NOMO-1 treated with DMSO at 0.1 percent for 48 hours (cell line): ENCODE data around the gene ELMO3.

Experiments used
- DNase-seq: peaks from one replicate; lab custom pipeline; 2025; ENCODE audit not compliant: unreplicated experiment; lab: John Stamatoyannopoulos, UW

The ELMO3 gene

GRCh38 chr16:67179421-67180080, 19.4 kb upstream of the ELMO3 start:
- DNase-seq, result no peak

GRCh38 chr16:67180166-67180565, 18.8 kb upstream of the ELMO3 start:
- DNase-seq, result no peak

- no peak for DNase-seq
Observed at GRCh38 chr16:67181346-67181745, 17.6 kb upstream of the ELMO3 start.

DNA sequence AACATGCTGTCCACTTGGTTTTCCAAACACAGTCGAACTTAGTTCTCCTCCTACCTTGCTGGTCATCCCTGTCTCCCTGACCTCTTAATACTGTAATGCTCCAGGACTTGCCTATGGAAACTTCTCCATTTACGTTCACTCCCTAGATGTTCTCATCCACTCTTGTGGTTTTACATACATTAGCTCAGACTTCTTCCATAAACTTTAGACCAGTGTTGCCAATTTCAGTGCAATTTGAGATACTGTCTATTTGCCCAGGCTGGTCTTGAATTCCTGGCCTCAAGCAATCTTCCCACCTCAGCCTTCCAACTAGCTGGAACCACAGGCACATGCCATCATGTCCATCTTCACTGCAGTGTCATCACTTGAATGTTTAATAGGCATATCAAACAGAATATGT, 16.6 kb upstream of the ELMO3 start:
- no peak for DNase-seq

DNA sequence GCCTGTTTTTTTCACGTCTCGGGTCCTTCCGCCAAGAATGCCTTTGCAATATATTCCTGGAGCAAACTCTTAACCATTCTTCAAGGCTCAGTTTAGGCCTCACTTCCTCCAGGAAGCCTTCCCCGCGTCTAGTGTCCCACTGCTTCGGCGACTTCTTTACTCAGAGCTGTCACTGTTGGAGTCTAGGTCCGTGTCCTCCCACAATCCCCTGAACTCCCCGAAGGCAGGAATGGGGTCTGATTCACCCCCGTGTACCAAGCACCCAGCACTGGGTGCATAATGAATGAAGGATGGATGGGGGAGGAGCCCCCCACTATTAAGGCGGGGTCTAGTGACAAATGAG, 15.7 kb upstream of the ELMO3 start:
- DNase-seq, result no peak

DNA sequence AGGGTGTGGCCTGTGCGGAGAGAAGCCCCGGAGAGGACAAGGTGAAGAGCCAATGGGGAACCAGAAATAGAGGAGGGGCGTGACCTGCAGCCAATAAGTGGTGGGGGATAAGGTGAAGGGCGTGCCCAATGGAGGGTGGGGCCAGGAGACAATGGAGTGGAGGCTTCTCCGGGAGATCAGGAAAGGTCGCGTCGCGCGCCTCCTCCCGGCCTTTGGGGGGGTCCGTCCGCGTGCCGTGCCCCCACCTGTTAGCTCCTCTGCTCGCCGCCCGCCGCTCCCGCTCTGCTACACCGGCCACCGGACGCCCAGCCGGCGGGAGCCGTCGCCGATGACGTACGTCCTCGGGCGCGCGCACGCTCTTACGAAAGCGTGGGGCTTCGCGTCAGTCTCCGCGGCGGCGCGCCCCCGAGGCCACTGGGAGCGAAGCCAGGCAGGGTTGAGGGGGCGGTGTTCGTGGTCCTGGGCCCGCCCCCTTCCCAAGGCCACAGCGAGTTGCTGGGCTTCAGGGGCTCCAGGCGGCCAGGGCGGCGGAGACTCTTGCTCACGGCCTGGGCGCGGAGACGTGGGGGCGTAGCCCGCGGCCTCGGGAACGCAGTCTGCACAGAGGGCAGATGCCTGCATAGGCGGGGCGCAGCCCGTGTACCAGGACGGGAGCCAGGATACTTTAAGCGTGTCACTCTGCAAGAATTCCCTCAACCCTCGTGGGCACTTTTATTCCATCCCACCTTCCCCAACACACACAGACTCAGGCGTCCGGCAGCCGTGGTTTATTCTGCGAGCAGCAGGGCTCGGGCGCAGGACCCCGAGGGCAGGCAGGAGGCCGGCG, 15.1 kb upstream of the ELMO3 start, which contains the start of gene MATCAP1:
Gene MATCAP1 (minus strand): TSS at position 337 of the 826 bp plus-strand sequence. CDS start 3,353 bp downstream, outside the sequence.
- DNase-seq, result peak; percentile 99

DNA sequence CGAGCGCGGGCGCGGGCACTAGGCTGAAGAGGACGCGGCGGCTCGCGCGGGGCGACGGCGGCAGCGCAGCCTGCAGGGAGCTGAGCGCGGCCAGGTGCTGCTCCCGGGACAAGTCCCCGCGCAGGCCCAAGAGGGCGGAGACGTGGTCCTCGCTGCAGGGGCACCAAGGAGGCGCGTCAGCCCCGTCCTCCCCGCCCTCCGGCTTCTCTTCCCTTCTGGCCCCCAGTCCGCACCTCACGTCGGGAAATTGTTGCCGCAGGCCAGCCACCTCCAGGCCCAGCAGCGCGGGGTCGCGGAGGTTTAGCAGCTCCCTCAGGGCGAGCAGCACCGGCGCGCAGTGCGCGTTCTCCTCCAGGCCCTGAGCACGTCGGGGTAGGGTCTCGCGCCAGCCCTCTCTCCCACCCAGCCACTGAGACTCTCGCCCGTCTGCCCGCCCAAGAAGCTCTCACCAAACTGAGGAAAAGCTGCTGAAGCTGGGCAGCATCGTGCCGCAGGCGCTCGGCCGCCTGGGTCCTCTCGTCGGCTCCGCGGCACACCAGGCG, 14.4 kb upstream of the ELMO3 start:
- DNase-seq, result no peak

- DNase-seq, result peak; percentile 78
Observed at GRCh38 chr16:67184995-67185650, 13.8 kb upstream of the ELMO3 start.

DNA sequence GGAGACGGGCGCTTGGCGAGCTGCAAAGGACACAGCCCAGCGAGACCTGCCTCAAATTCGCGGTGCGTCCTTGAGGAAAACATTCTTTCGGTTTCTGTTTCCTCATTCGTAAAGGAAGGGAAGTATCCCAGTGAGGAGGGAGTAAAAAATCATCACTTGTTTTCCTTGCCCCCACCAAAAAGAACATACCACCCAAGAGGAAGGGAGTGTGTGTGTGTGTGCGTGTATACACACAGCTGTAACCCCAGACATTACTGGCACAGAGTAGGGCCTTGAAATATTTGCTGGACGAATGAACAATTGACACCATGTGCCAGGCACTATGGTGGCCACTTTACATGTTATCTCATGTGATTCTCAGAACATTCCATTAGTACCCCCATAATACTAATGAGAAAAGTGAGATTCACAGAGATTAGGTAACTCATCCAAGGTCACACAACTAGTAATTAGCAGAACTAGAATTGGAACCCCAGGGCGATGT, 13.2 kb upstream of the ELMO3 start:
- no peak for DNase-seq

DNA sequence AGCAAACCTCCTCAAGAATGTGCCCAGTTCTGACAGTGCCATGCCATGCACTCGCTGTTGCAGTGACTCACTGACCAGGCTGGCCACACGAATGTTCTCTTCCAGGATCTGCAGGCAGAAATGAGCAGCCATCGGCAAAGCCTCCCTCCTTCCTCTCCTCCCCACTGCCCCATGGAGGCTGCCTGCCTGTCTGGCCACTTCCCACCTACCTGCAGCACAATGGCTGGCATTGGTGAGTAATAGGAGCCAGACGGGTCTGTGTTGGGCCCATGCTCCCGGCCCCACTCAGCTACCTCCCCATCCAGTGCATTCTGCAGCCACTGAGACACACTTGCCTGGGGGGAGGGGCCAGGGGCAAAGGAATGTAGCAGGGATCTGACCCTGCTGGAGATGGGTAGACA, 12.4 kb upstream of the ELMO3 start:
- no peak for DNase-seq

- DNase-seq, result no peak
Observed at GRCh38 chr16:67187175-67187890, 11.6 kb upstream of the ELMO3 start.

- DNase-seq, result no peak
Observed at GRCh38 chr16:67188323-67188722, 10.6 kb upstream of the ELMO3 start.

DNA sequence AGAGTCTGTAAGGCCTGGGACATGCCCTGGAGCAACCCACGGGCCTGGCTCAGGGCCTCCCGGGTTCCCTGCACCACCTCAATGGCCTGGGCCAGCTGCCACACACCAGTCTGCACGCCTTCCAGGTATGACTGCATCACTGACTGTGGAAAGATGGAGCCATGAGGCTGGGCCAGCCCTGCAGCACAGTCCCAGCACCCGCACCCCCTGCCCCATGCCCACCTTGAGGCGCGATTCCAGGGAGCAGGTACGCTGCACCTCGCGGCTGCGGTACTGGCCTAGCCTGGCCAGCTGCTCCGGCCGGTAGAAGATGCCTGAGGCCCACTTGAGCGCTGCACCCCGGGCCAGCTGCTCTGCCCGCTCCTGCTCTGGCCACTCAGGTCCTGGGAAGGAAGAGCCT, 10.1 kb upstream of the ELMO3 start:
- no peak for DNase-seq

DNA sequence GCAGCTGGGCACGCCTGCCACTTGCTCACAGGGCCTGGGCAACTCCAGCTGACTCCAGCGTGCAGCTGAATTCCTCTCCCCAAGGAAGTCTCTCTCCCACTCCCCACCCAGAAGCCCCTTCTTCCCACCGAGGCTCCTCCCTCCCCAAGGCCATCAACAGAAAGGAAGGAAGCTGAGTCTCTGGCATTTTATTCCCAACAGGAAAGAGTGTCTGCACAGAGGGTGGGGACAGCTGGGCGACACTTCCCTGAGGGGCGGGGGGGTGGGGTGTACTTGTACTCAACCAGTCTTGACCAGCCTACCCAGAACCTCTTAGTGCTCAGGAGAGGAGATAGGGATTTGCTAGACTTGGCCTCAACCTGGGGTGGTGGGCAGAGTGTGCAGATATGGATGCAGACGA, 8.9 kb upstream of the ELMO3 start, which contains the start of gene EXOC3L1:
Gene EXOC3L1 (minus strand): TSS at position 96 of the 400 bp plus-strand sequence. CDS start 460 bp downstream, outside the sequence.
- DNase-seq, result no peak

- DNase-seq, result no peak
Observed at GRCh38 chr16:67190448-67191399, 8.2 kb upstream of the ELMO3 start.

- DNase-seq, result no peak
Observed at GRCh38 chr16:67191411-67191994, 7.4 kb upstream of the ELMO3 start.

DNA sequence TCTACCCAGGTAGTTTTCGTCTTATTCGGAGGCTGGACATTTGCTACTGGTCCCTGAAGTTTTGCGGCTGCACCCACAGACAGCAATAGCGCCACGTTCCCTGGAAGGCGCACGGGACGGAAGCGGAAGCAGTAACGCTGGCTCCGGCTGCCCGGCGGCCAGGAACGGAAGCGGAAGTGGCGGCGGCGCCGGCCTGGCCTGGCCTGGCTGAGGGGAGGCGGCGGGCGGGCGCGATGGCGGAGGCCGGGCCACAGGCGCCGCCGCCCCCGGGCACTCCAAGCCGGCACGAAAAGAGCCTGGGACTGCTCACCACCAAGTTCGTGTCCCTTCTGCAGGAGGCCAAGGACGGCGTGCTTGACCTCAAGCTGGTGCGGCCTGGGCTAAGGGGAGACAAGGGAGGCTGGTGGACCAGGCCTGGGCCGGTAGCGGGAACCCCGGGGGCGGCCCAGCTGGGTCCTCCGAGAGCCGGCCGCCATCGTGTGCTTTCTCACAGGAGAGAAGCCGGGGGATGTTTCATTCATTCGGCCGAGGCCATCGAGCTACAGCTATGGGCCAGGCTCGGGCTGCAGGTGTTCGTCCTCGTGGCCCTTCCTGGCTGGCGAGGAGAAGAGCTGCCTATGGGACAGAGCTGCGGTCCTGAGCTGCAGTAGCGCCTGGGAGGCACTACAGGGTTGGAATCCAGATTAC, 6.8 kb upstream of the ELMO3 start, which contains the start of gene E2F4:
Gene E2F4 (plus strand): TSS at position 161 of the 687 bp plus-strand sequence. CDS start 73 bp downstream, at position 234.
- DNase-seq, result peak; percentile 95

GRCh38 chr16:67192781-67193361, 6.1 kb upstream of the ELMO3 start:
- no peak for DNase-seq
